K562 (cell line): ENCODE results near the gene FAM83F. TPM values are rescaled to one million over a fixed set of nuclear protein-coding genes. Genes with fewer than 3 reads are reported as not detected.
A peak's percentile ranks its signal among the peaks of the same experiment; 100 is the strongest.

ENCODE experiments used
- ATAC-seq: fragments of 200-7000 bp; cut with Tn5 transposase; 3 replicates; pipeline ENCODE4 v1.9.1; 2020; ENCODE audit warnings: moderate library complexity
- BruUV-seq: library from RNA; stranded (reverse); fragments of 400-500 nt; replicated peaks from 2 replicates; lab custom pipeline; 2021; lab: Mats Ljungman, UMichigan
- CTCF ChIA-PET: fragments of 300-600 bp; formaldehyde crosslinking; extraction: SDS; loops from one replicate; lab custom pipeline; 2021; ENCODE audit warnings: low intra/inter-chr PET ratio; lab: Yijun Ruan, JAX
- POLR2A ChIA-PET: fragments of 300-600, 350-650 bp; sonication (Branson Sonifier 250); formaldehyde crosslinking; extraction: SDS; loops from one replicate; lab custom pipeline; 2021; ENCODE audit warnings: antibody characterized with exemption, inconsistent platforms; lab: Yijun Ruan, JAX
- DNase-seq, 4 experiments: peaks; one replicate each; pipeline versions ENCODE4 v3.0.0 to v3.0.0-alpha.2; 2011 to 2018; ENCODE audit warnings: low spot score in 3 of 4, mixed read lengths in 3 of 4; ENCODE audit errors: extremely low read depth in 1 of 4
- FAIRE-seq: peaks from 2 replicates; lab custom pipeline; 2011; peaks lifted over from hg19 to GRCh38; lab: Jason Lieb, UNC
- H2AFZ ChIP-seq: 2 replicates; pipeline ENCODE4 v1.6.0; 2011; ENCODE audit warnings: low read depth, low read length, control low read depth, inconsistent platforms
- H3K27ac ChIP-seq: fragments of 200-600 bp; 3 replicates; pipeline ENCODE4 v1.8.0; 2011; ENCODE audit warnings: low read depth, mild to moderate bottlenecking, control low read depth, inconsistent platforms, low read length, moderate library complexity, mixed read lengths; ENCODE audit errors: extremely low read depth
- H3K27me3 ChIP-seq, 2 experiments: fragments of 300-600 bp in 1 of 2; 2 replicates in 1 of 2; 3 replicates in 1 of 2; pipeline versions ENCODE4 v1.6.0 to v1.8.0; 2011; ENCODE audit warnings: inconsistent platforms in 2 of 2, low read length in 2 of 2, mild to moderate bottlenecking in 1 of 2, mixed read lengths in 1 of 2, moderate library complexity in 1 of 2; ENCODE audit not compliant: control insufficient read depth in 2 of 2, insufficient read depth in 2 of 2
- H3K36me3 ChIP-seq: fragments of 300-600 bp; 3 replicates; pipeline ENCODE4 v1.8.0; 2011; ENCODE audit warnings: mild to moderate bottlenecking, low read length, inconsistent platforms; ENCODE audit not compliant: control insufficient read depth, insufficient read depth
- H3K4me1 ChIP-seq, 2 experiments: fragments of 200-600 bp in 1 of 2; replicated peaks in 1 of 2; 2 replicates in 1 of 2; 3 replicates in 1 of 2; pipeline versions ENCODE4 v1.5.1 to v1.8.0; 2011; ENCODE audit warnings: inconsistent platforms in 2 of 2, low read length in 2 of 2, mild to moderate bottlenecking in 1 of 2, mixed read lengths in 1 of 2, moderate library complexity in 1 of 2; ENCODE audit not compliant: control insufficient read depth in 2 of 2, insufficient read depth in 2 of 2
- H3K4me2 ChIP-seq: 2 replicates; pipeline ENCODE4 v1.6.1; 2011; ENCODE audit warnings: low read length, control low read depth, inconsistent platforms, mixed read lengths; ENCODE audit not compliant: insufficient read depth
- H3K4me3 ChIP-seq: fragments of 200-600 bp; sonication (generic), shearing (Covaris generic); 2 replicates; pipeline ENCODE4 v1.5.1; 2016; ENCODE audit warnings: control low read depth, inconsistent platforms
- H3K79me2 ChIP-seq: fragments of 200-600 bp; 3 replicates; pipeline ENCODE4 v1.8.0; 2011; ENCODE audit warnings: low read length, inconsistent platforms; ENCODE audit not compliant: control insufficient read depth, insufficient read depth
- H3K9ac ChIP-seq, 2 experiments: 2 replicates each; pipeline versions ENCODE4 v1.6.0 to v1.6.1; 2011; ENCODE audit warnings: low read depth in 2 of 2, low read length in 2 of 2, control low read depth in 1 of 2, inconsistent platforms in 1 of 2, mild to moderate bottlenecking in 1 of 2, mixed read lengths in 1 of 2; ENCODE audit not compliant: insufficient read depth in 1 of 2
- H3K9me1 ChIP-seq: one replicate; pipeline ENCODE4 v1.6.0; 2011; ENCODE audit warnings: inconsistent platforms, mild to moderate bottlenecking, low read length, moderate library complexity; ENCODE audit not compliant: control insufficient read depth, insufficient read depth
- H3K9me3 ChIP-seq: replicated peaks from 2 replicates; pipeline ENCODE4 v1.5.1; 2011; ENCODE audit warnings: low read depth, low read length, inconsistent platforms; ENCODE audit not compliant: control insufficient read depth, insufficient read depth
- H4K20me1 ChIP-seq: replicated peaks from 2 replicates; pipeline ENCODE4 v1.6.1; 2011; ENCODE audit warnings: low read length, inconsistent platforms, mixed read lengths; ENCODE audit not compliant: control insufficient read depth, insufficient read depth
- CBX1 ChIP-seq: sonication (generic); IDR thresholded peaks from 2 replicates; pipeline ENCODE4 v1.6.1; 2016; ENCODE audit warnings: antibody characterized with exemption, low read depth, mild to moderate bottlenecking
- JUNB ChIP-seq: fragments of 450-650 bp; formaldehyde crosslinking; conservative IDR thresholded peaks from 2 replicates; pipeline ENCODE4 v1.4.0; 2020; ENCODE audit warnings: mild to moderate bottlenecking
- JUND ChIP-seq, 2 experiments: IDR thresholded peaks; 2 replicates in 1 of 2; 3 replicates in 1 of 2; pipeline ENCODE4 v1.6.1; 2011; ENCODE audit warnings: borderline replicate concordance in 2 of 2, low read depth in 2 of 2, low read length in 2 of 2, improper control_type of control experiment in 1 of 2, missing biosample characterization in 1 of 2, missing genetic modification characterization in 1 of 2, missing genetic modification reagents in 1 of 2
- LCOR ChIP-seq: sonication (generic); formaldehyde crosslinking; IDR thresholded peaks from 2 replicates; pipeline ENCODE4 v1.8.0; 2022; ENCODE audit warnings: mild to moderate bottlenecking, missing genetic modification reagents
- NEUROD1 ChIP-seq: fragments of 150-350 bp; IDR thresholded peaks from 2 replicates; pipeline ENCODE4 v1.6.1; 2014; ENCODE audit warnings: borderline replicate concordance, low read length, low read depth; ENCODE audit not compliant: partially characterized antibody
- SMARCE1 ChIP-seq: fragments of 450-650 bp; IDR thresholded peaks from 2 replicates; pipeline ENCODE4 v1.7.1; 2016; ENCODE audit warnings: mild to moderate bottlenecking
- TSC22D4 ChIP-seq: fragments of 450-650 bp; IDR thresholded peaks from 2 replicates; pipeline ENCODE4 v1.6.1; 2016; ENCODE audit warnings: missing genetic modification characterization, missing biosample characterization, control low read depth
- XRCC3 ChIP-seq: fragments of 450-650 bp; IDR thresholded peaks from 2 replicates; pipeline ENCODE4 v1.6.1; 2017; ENCODE audit warnings: mild to moderate bottlenecking, moderate library complexity
- ZNF282 ChIP-seq: sonication (generic); formaldehyde crosslinking; IDR thresholded peaks from 2 replicates; pipeline ENCODE4 v1.8.1; 2023; ENCODE audit warnings: missing genetic modification reagents
- ZNF311 ChIP-seq: fragments of 250-450 bp; sonication (Bioruptor Pico); IDR thresholded peaks from 2 replicates; pipeline ENCODE4 v1.4.0; 2020; ENCODE audit warnings: mild to moderate bottlenecking, moderate library complexity
- ZNF384 ChIP-seq: IDR thresholded peaks from 2 replicates; pipeline ENCODE4 v1.6.1; 2012; ENCODE audit warnings: low read depth, low read length, improper control_type of control experiment
- ZNF830 ChIP-seq: fragments of 250-450 bp; sonication (Bioruptor Pico); IDR thresholded peaks from 2 replicates; pipeline ENCODE4 v1.5.0; 2021; ENCODE audit warnings: mild to moderate bottlenecking
- WGBS: fragments of 100-300 bp; shearing (Covaris generic); methylation state at CpG from one replicate; pipeline ENCODE4 v1.1.6; 2016; ENCODE audit warnings: low coverage, mixed read lengths; ENCODE audit not compliant: insufficient coverage; ENCODE audit errors: missing lambda C conversion rate; 5-methylcytosine and 5-hydroxymethylcytosine counted together
- in situ Hi-C: fragments of 300-500 bp; cut with MboI; formaldehyde crosslinking; loops from 4 replicates; pipeline ENCODE4 v1.15.0; 2018; ENCODE audit warnings: inconsistent platforms, mixed read lengths
- intact Hi-C: fragments of 100-400 bp; cut with micrococcal nuclease; formaldehyde crosslinking; loops from 2 replicates; pipeline ENCODE4 v1.14.2; 2022
- polyA plus RNA-seq, 8 experiments: library from polyadenylated mRNA; depleted of rRNA in 4 of 8; stranded (reverse) in 5 of 8; unstranded in 3 of 8; fragments of >200 nt; fragmentation: Nextera tagmentation in 2 of 8; fragmentation: Illumina TruSeq in 1 of 8; extraction: Ambion mirVana in 2 of 8; extraction: Trizol in 1 of 8; gene quantifications; 2 replicates each; pipeline versions ENCODE4 v1.2.1 to v1.2.3, GENCODE V29; 2011 to 2014; ENCODE audit warnings: inconsistent platforms in 1 of 8, missing spikeins in 1 of 8
- total RNA-seq, 7 experiments: library from RNA; depleted of rRNA in 6 of 7; stranded (reverse); fragments of >200 nt in 6 of 7; fragmentation: Illumina TruSeq in 2 of 7; extraction: Trizol in 2 of 7; gene quantifications; 2 replicates each; pipeline versions ENCODE4 v1.2.1 to v1.2.3, GENCODE V29; 2011 to 2021; ENCODE audit warnings: low replicate concordance in 1 of 7
- TF ChIP-seq, protein P1 (sequence below): fragments of 250-450 bp; sonication (Bioruptor Pico); IDR thresholded peaks from 2 replicates; pipeline ENCODE4 v1.8.0; 2021; ENCODE audit warnings: moderate library complexity, mild to moderate bottlenecking, inconsistent platforms
- TF ChIP-seq, protein P2 (sequence below): sonication (generic); formaldehyde crosslinking; IDR thresholded peaks from 2 replicates; pipeline ENCODE4 v1.8.0; 2022; ENCODE audit warnings: mild to moderate bottlenecking, low read depth, missing genetic modification reagents
- TF ChIP-seq, protein P3 (sequence below), 2 experiments: fragments of 450-650 bp; conservative IDR thresholded peaks; 2 replicates each; pipeline ENCODE4 v1.6.1; 2017; ENCODE audit warnings: mild to moderate bottlenecking in 2 of 2, moderate library complexity in 2 of 2
- TF ChIP-seq, protein P4 (sequence below), 2 experiments: IDR thresholded peaks; 2 replicates each; pipeline ENCODE4 v1.6.1; 2011; ENCODE audit warnings: borderline replicate concordance in 1 of 2, control low read depth in 1 of 2, low read depth in 1 of 2, low read length in 1 of 2, mild to moderate bottlenecking in 1 of 2, mixed read lengths in 1 of 2, moderate library complexity in 1 of 2; ENCODE audit not compliant: insufficient read depth in 1 of 2, insufficient read length in 1 of 2, poor library complexity in 1 of 2, severe bottlenecking in 1 of 2; ENCODE audit errors: extremely low read depth in 1 of 2

Gene FAM83F
- total and polyA plus RNA-seq, 9 of the 15 experiments (the other 6 are each of a cell fraction or from before 2014, with no cell fraction given) = under 0.01 to 0.13 (median 0.04) TPM; not detected in 1

DNA sequence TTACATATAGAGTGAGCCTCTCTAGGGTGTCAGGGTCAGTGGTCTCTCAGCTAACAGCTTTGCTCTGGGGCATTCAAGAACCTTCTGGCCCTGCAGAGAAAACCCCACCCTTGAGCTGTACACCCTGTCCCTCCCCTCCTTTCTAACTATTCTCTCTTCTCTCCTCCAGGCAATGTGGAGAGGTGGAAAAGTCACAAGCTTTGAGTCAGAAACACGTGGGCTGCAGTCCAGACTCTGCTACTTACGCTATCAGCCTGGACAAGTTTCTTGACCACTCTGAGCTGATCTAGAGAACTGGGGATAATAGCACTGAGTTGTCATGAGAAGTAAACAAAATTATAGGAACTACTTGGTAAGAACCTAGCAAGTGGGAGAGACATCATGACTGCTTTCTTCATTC is 10.7 kb upstream of the FAM83F start:
- Histone ChIP-seq H3K4me2 (no peak overlapping the region), H3K9me3 (no peaks in the 10 kb centered on the region), H4K20me1 (no peaks in the 10 kb centered on the region), H3K4me1 (peaks cover 2 to 19% of the 10 kb centered on the region in 2 experiments; a peak in 3 of 5 replicates), H3K9ac (no peak overlapping the region; a peak in 1 of 4 replicates), H3K27ac (no peak overlapping the region), H3K27me3 (no peaks in the 10 kb centered on the region), H2AFZ (peak overlapping the region; percentile 56; the same call in 1 of the 2 replicates), H3K9me1 (no peaks in the 10 kb centered on the region), H3K36me3 (no peaks in the 10 kb centered on the region), H3K4me3 (no peak overlapping the region), H3K79me2 (no peaks in the 10 kb centered on the region)
- intact Hi-C loops (no loop called here), in situ Hi-C loops (no loop called here)
- ChIA-PET CTCF (no interaction called here), POLR2A (interaction anchor here (0.6 to 1.7 kb wide), 5 partner anchors 8 to 106 kb away, joined by 3 to 7 read pairs (median 3); no protein-coding TSS in a partner anchor)
- ATAC-seq (peak; percentile 21; the same call in 2 of the 3 replicates), DNase-seq (peak in 2 of 4 experiments; percentile 20 to 50), FAIRE-seq (peak; percentile 81)
- 0% methylated on average over 2 of the region's 2 CpGs for WGBS
- BruUV-seq = no TSS peak
- TF ChIP-seq, protein P1, sequence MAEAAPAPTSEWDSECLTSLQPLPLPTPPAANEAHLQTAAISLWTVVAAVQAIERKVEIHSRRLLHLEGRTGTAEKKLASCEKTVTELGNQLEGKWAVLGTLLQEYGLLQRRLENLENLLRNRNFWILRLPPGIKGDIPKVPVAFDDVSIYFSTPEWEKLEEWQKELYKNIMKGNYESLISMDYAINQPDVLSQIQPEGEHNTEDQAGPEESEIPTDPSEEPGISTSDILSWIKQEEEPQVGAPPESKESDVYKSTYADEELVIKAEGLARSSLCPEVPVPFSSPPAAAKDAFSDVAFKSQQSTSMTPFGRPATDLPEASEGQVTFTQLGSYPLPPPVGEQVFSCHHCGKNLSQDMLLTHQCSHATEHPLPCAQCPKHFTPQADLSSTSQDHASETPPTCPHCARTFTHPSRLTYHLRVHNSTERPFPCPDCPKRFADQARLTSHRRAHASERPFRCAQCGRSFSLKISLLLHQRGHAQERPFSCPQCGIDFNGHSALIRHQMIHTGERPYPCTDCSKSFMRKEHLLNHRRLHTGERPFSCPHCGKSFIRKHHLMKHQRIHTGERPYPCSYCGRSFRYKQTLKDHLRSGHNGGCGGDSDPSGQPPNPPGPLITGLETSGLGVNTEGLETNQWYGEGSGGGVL (CRISPR knock-in tag) = no peak
- TF ChIP-seq ZNF282 (CRISPR knock-in tag) (no peak), SMARCE1 (no peak), NEUROD1 (no peak), JUND (IDR thresholded peaks at IDR 0.05; ENCODE audit: borderline replicate concordance, low read depth, low read length) (peak; percentile 21; the same call in 1 of the 2 replicates), JUND (tag; IDR thresholded peaks at IDR 0.05; ENCODE audit: borderline replicate concordance, low read depth, low read length) (no peak), ZNF384 (no peak), CBX1 (no peak), XRCC3 (no peak), ZNF311 (CRISPR knock-in tag) (no peak), JUNB (CRISPR knock-in tag) (no peak), LCOR (CRISPR knock-in tag) (no peak), TSC22D4 (tag) (no peak), ZNF830 (no peak)
- TF ChIP-seq, protein P2, sequence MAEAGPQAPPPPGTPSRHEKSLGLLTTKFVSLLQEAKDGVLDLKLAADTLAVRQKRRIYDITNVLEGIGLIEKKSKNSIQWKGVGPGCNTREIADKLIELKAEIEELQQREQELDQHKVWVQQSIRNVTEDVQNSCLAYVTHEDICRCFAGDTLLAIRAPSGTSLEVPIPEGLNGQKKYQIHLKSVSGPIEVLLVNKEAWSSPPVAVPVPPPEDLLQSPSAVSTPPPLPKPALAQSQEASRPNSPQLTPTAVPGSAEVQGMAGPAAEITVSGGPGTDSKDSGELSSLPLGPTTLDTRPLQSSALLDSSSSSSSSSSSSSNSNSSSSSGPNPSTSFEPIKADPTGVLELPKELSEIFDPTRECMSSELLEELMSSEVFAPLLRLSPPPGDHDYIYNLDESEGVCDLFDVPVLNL (CRISPR knock-in tag) = no peak
- TF ChIP-seq, protein P3, sequence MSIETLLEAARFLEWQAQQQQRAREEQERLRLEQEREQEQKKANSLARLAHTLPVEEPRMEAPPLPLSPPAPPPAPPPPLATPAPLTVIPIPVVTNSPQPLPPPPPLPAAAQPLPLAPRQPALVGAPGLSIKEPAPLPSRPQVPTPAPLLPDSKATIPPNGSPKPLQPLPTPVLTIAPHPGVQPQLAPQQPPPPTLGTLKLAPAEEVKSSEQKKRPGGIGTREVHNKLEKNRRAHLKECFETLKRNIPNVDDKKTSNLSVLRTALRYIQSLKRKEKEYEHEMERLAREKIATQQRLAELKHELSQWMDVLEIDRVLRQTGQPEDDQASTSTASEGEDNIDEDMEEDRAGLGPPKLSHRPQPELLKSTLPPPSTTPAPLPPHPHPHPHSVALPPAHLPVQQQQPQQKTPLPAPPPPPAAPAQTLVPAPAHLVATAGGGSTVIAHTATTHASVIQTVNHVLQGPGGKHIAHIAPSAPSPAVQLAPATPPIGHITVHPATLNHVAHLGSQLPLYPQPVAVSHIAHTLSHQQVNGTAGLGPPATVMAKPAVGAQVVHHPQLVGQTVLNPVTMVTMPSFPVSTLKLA (conservative IDR thresholded peaks at IDR 0.05) = peak in 1 of 2 experiments; percentile 47; a peak in 1 of 4 replicates
- TF ChIP-seq, protein P4, sequence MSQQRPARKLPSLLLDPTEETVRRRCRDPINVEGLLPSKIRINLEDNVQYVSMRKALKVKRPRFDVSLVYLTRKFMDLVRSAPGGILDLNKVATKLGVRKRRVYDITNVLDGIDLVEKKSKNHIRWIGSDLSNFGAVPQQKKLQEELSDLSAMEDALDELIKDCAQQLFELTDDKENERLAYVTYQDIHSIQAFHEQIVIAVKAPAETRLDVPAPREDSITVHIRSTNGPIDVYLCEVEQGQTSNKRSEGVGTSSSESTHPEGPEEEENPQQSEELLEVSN (IDR thresholded peaks at IDR 0.05; ENCODE audit: borderline replicate concordance in 1 of 2, extremely low read depth in 1 of 2, insufficient read depth in 1 of 2, insufficient read length in 1 of 2, low read depth in 1 of 2, low read length in 1 of 2, poor library complexity in 1 of 2, severe bottlenecking in 1 of 2) = no peak
